Measurements from ENCODE around the gene MYO16. TPM values are rescaled to one million over a fixed set of nuclear protein-coding genes. Genes with fewer than 3 reads are reported as not detected.

MYO16 gene
- total and polyA plus RNA-seq, 2 experiments from 2014 or later: 0.13 to 0.23 TPM

- Histone ChIP-seq H4K20me1 (ENCODE audit: insufficient read depth, poor library complexity, severe bottlenecking) (no peaks in the 10 kb centered on the region), H3K36me3 (replicated peaks; ENCODE audit: insufficient read depth, low read depth) (no peaks in the 10 kb centered on the region), H2AFZ (no peak overlapping the region), H3K27ac (no peak overlapping the region), H3K79me2 (no peaks in the 10 kb centered on the region), H3K4me3 (no peak overlapping the region), H3K4me1 (ENCODE audit: insufficient read depth) (no peaks in the 10 kb centered on the region), H3K27me3 (no peaks in the 10 kb centered on the region), H3K9me3 (ENCODE audit: low read depth) (no peaks in the 10 kb centered on the region), H3K9me2 (replicated peaks; ENCODE audit: insufficient read depth) (no peaks in the 10 kb centered on the region), H3K4me2 (no peak overlapping the region)
- DNase-seq (ENCODE audit: low spot score): no peak
- 80% methylated on average over 4 of the region's 4 CpGs for WGBS (ENCODE audit: low lambda C conversion rate, missing lambda C conversion rate)
- TF ChIP-seq CTCF (IDR thresholded peaks at IDR 0.05; ENCODE audit: poor library complexity): no peak
- TF ChIP-seq EZH2 (IDR thresholded peaks at IDR 0.05; ENCODE audit: borderline replicate concordance): no peak
- TF ChIP-seq EZH2phosphoT487 (IDR thresholded peaks at IDR 0.05; ENCODE audit: low read depth, severe bottlenecking, unreplicated experiment): no peak
Observed at GRCh38 chr13:108827646-108828045, 198.2 kb downstream of the MYO16 start.

GRCh38 chr13:108828086-108828815 is 198.8 kb downstream of the MYO16 start:
- Histone ChIP-seq H2AFZ (no peak overlapping the region), H3K27me3 (no peaks in the 10 kb centered on the region), H3K27ac (no peak overlapping the region), H3K9me3 (ENCODE audit: low read depth) (no peaks in the 10 kb centered on the region), H3K36me3 (replicated peaks; ENCODE audit: insufficient read depth, low read depth) (no peaks in the 10 kb centered on the region), H3K4me1 (ENCODE audit: insufficient read depth) (no peaks in the 10 kb centered on the region), H4K20me1 (ENCODE audit: insufficient read depth, poor library complexity, severe bottlenecking) (no peaks in the 10 kb centered on the region), H3K79me2 (no peaks in the 10 kb centered on the region), H3K4me2 (no peak overlapping the region), H3K4me3 (no peak overlapping the region), H3K9me2 (replicated peaks; ENCODE audit: insufficient read depth) (no peaks in the 10 kb centered on the region)
- DNase-seq (ENCODE audit: low spot score): no peak
- 86% methylated on average over 9 of the region's 9 CpGs for WGBS (ENCODE audit: low lambda C conversion rate, missing lambda C conversion rate)
- TF ChIP-seq EZH2phosphoT487 (IDR thresholded peaks at IDR 0.05; ENCODE audit: low read depth, severe bottlenecking, unreplicated experiment) (no peak), EZH2 (IDR thresholded peaks at IDR 0.05; ENCODE audit: borderline replicate concordance) (no peak), CTCF (IDR thresholded peaks at IDR 0.05; ENCODE audit: poor library complexity) (no peak)

- no peak for DNase-seq (ENCODE audit: low spot score)
- Histone ChIP-seq H3K9me2 (replicated peaks; ENCODE audit: insufficient read depth) (no peaks in the 10 kb centered on the region), H4K20me1 (ENCODE audit: insufficient read depth, poor library complexity, severe bottlenecking) (no peaks in the 10 kb centered on the region), H3K27me3 (no peaks in the 10 kb centered on the region), H2AFZ (no peak overlapping the region), H3K27ac (no peak overlapping the region), H3K4me3 (no peak overlapping the region), H3K9me3 (ENCODE audit: low read depth) (no peaks in the 10 kb centered on the region), H3K4me1 (ENCODE audit: insufficient read depth) (no peaks in the 10 kb centered on the region), H3K4me2 (no peak overlapping the region), H3K79me2 (no peaks in the 10 kb centered on the region), H3K36me3 (replicated peaks; ENCODE audit: insufficient read depth, low read depth) (no peaks in the 10 kb centered on the region)
- TF ChIP-seq EZH2 (IDR thresholded peaks at IDR 0.05; ENCODE audit: borderline replicate concordance) (no peak), EZH2phosphoT487 (IDR thresholded peaks at IDR 0.05; ENCODE audit: low read depth, severe bottlenecking, unreplicated experiment) (no peak), CTCF (IDR thresholded peaks at IDR 0.05; ENCODE audit: poor library complexity) (no peak)
- WGBS (ENCODE audit: low lambda C conversion rate, missing lambda C conversion rate): 35% methylated on average over 3 of the region's 3 CpGs
Observed at GRCh38 chr13:108830916-108831315, 201.5 kb downstream of the MYO16 start.

Data from hepatocyte (in vitro differentiated cells).